Measurements from ENCODE around the gene KLRF2.

The KLRF2 gene

GRCh38 chr12:9895215-9895971 is 14.1 kb downstream of the KLRF2 start:
- DNase-seq: no peak

GRCh38 chr12:9897535-9897934 is 16.2 kb downstream of the KLRF2 start:
- DNase-seq: no peak

- no peak for DNase-seq
Measured at GRCh38 chr12:9899209-9899608, 17.9 kb downstream of the KLRF2 start.

- DNase-seq: no peak
Measured at GRCh38 chr12:9900930-9901329, 19.6 kb downstream of the KLRF2 start.

- no peak for DNase-seq
Measured at GRCh38 chr12:9902539-9903228, 21.4 kb downstream of the KLRF2 start.

GRCh38 chr12:9906873-9907272 is 25.6 kb downstream of the KLRF2 start:
- no peak for DNase-seq

- DNase-seq: no peak
Measured at GRCh38 chr12:9907769-9908168, 26.5 kb downstream of the KLRF2 start.

GRCh38 chr12:9908350-9908749 is 27.1 kb downstream of the KLRF2 start:
- no peak for DNase-seq

GRCh38 chr12:9909724-9910123 is 28.4 kb downstream of the KLRF2 start:
- DNase-seq: no peak

GRCh38 chr12:9910716-9911421 is 29.6 kb downstream of the KLRF2 start:
- no peak for DNase-seq

- no peak for DNase-seq
Measured at GRCh38 chr12:9911708-9912107, 30.4 kb downstream of the KLRF2 start.

- DNase-seq: no peak
Measured at GRCh38 chr12:9919443-9919842, 38.2 kb downstream of the KLRF2 start.

- DNase-seq: no peak
Measured at GRCh38 chr12:9920451-9920850, 39.2 kb downstream of the KLRF2 start.

GRCh38 chr12:9922429-9922828 is 41.1 kb downstream of the KLRF2 start:
- DNase-seq: no peak

- no peak for DNase-seq
Measured at GRCh38 chr12:9925705-9926393, 44.6 kb downstream of the KLRF2 start.

GRCh38 chr12:9926876-9927275 is 45.6 kb downstream of the KLRF2 start:
- no peak for DNase-seq

GRCh38 chr12:9928607-9929006 is 47.3 kb downstream of the KLRF2 start:
- DNase-seq: no peak

GRCh38 chr12:9931245-9931644 is 50.0 kb downstream of the KLRF2 start:
- no peak for DNase-seq

- no peak for DNase-seq
Measured at GRCh38 chr12:9932270-9932669, 51.0 kb downstream of the KLRF2 start, which contains the start of gene CLEC2A. TSS of gene CLEC2A (minus strand) at chr12:9932370. CDS start at chr12:9932329, 41 bp downstream.

- DNase-seq: no peak
Measured at GRCh38 chr12:9933958-9934357, 52.7 kb downstream of the KLRF2 start.

- DNase-seq: no peak
Measured at GRCh38 chr12:9935026-9935425, 53.7 kb downstream of the KLRF2 start.

- no peak for DNase-seq
Measured at GRCh38 chr12:9936591-9936990, 55.3 kb downstream of the KLRF2 start.

- DNase-seq: no peak
Measured at GRCh38 chr12:9940375-9940774, 59.1 kb downstream of the KLRF2 start.
